ENCODE results near the gene FAM83C. TPM values are rescaled to one million over a fixed set of nuclear protein-coding genes. Genes with fewer than 3 reads are reported as not detected.
A peak's percentile ranks its signal among the peaks of the same experiment; 100 is the strongest.

The FAM83C gene
- total RNA-seq, 2 experiments from 2014 or later: not detected

- H3K36me3 ChIP-seq (ENCODE audit: insufficient read depth, low read length): peaks cover 70% of the 10 kb centered on the region
- H3K27ac Mint-ChIP-seq: no peak overlapping the region
- CTCF ChIA-PET: interaction anchor here (1.1 kb wide), 1 partner anchor 124 kb away, joined by 3 read pairs; no protein-coding TSS in a partner anchor
Observed at GRCh38 chr20:35269055-35269781, 23.0 kb downstream of the FAM83C start.

GRCh38 chr20:35267092-35267491, 25.1 kb downstream of the FAM83C start:
- H3K4me1 Mint-ChIP-seq (ENCODE audit: low read depth): peaks cover 14% of the 10 kb centered on the region
- H3K27ac Mint-ChIP-seq: no peak overlapping the region
- no peak overlapping the region for H3K27ac ChIP-seq (ENCODE audit: low read depth in 1 of 2, low read length in 2 of 2)
- DNase-seq: no peak
- intact Hi-C loops (cut with DNase I, micrococcal nuclease): no loop called here
- peaks cover 6% of the 10 kb centered on the region for H3K4me1 ChIP-seq (ENCODE audit: insufficient read depth, low read length)
- no peaks in the 10 kb centered on the region for H3K27me3 ChIP-seq (ENCODE audit: control insufficient read depth in 1 of 2, insufficient read depth in 2 of 2, low read length in 2 of 2)
- no peaks in the 10 kb centered on the region for H3K9me3 Mint-ChIP-seq
- H3K27me3 Mint-ChIP-seq: no peaks in the 10 kb centered on the region
- H3K36me3 Mint-ChIP-seq (ENCODE audit: low read depth): peaks cover 66% of the 10 kb centered on the region
- no peak for TF ChIP-seq CTCF (IDR thresholded peaks at IDR 0.05)
- no peak overlapping the region for H3K4me3 Mint-ChIP-seq
- ChIA-PET POLR2A (no interaction called here), CTCF (no interaction called here)
- H3K36me3 ChIP-seq (ENCODE audit: insufficient read depth, low read length): peaks cover 61% of the 10 kb centered on the region
- H3K4me3 ChIP-seq (ENCODE audit: low read length): no peak overlapping the region
- no peak for ATAC-seq (ENCODE audit: poor library complexity)
- no peaks in the 10 kb centered on the region for H3K9me3 ChIP-seq (ENCODE audit: control insufficient read depth in 1 of 2, insufficient read depth in 1 of 2, low read length in 2 of 2)

More at GRCh38 chr20:35269055-35269781, 23.0 kb downstream of the FAM83C start:
- Histone ChIP-seq H3K27me3 (ENCODE audit: control insufficient read depth in 1 of 2, insufficient read depth in 2 of 2, low read length in 2 of 2) (no peaks in the 10 kb centered on the region), H3K4me1 (ENCODE audit: insufficient read depth, low read length) (peaks cover 6% of the 10 kb centered on the region), H3K4me3 (ENCODE audit: low read length) (no peak overlapping the region), H3K27ac (ENCODE audit: low read depth in 1 of 2, low read length in 2 of 2) (no peak overlapping the region), H3K9me3 (ENCODE audit: control insufficient read depth in 1 of 2, insufficient read depth in 1 of 2, low read length in 2 of 2) (no peaks in the 10 kb centered on the region)
- peak; percentile 68 for ATAC-seq (ENCODE audit: poor library complexity)
- peak in 9 of 14 experiments; percentile 8 to 67 (median 33) for DNase-seq
- Mint-ChIP-seq H3K9me3 (no peaks in the 10 kb centered on the region), H3K4me3 (no peak overlapping the region), H3K36me3 (ENCODE audit: low read depth) (peaks cover 53% of the 10 kb centered on the region), H3K27me3 (no peaks in the 10 kb centered on the region), H3K4me1 (ENCODE audit: low read depth) (peaks cover 14% of the 10 kb centered on the region)
- POLR2A ChIA-PET: interaction anchor here (0.7 to 0.9 kb wide), 2 partner anchors 8 to 9 kb away, joined by 3 read pairs; partner anchors contain the start of gene MMP24OS
- intact Hi-C loops (cut with DNase I, micrococcal nuclease): loop anchor here in 1 of 2 experiments (1.0 kb wide), 1 partner anchor 124 kb away; no protein-coding TSS in a partner anchor
- peak; percentile 62 for TF ChIP-seq CTCF (IDR thresholded peaks at IDR 0.05)

GRCh38 chr20:35264755-35265154, 27.5 kb downstream of the FAM83C start:
- CTCF ChIA-PET: interaction anchor here (1.4 kb wide), 1 partner anchor 25 kb away, joined by 5 read pairs; no protein-coding TSS in a partner anchor
- no peak for TF ChIP-seq CTCF (IDR thresholded peaks at IDR 0.05)
- intact Hi-C loops (cut with DNase I, micrococcal nuclease): no loop called here

More at GRCh38 chr20:35264755-35265154, 27.5 kb downstream of the FAM83C start:
- Histone ChIP-seq H3K36me3 (ENCODE audit: insufficient read depth, low read length) (peaks cover 47% of the 10 kb centered on the region), H3K4me1 (ENCODE audit: insufficient read depth, low read length) (peaks cover 6% of the 10 kb centered on the region), H3K27ac (ENCODE audit: low read depth in 1 of 2, low read length in 2 of 2) (no peak overlapping the region), H3K27me3 (ENCODE audit: control insufficient read depth in 1 of 2, insufficient read depth in 2 of 2, low read length in 2 of 2) (no peaks in the 10 kb centered on the region), H3K9me3 (ENCODE audit: control insufficient read depth in 1 of 2, insufficient read depth in 1 of 2, low read length in 2 of 2) (no peaks in the 10 kb centered on the region), H3K4me3 (ENCODE audit: low read length) (no peak overlapping the region)
- H3K27ac Mint-ChIP-seq: no peak overlapping the region
- peaks cover 14% of the 10 kb centered on the region for H3K4me1 Mint-ChIP-seq (ENCODE audit: low read depth)
- no peak for ATAC-seq (ENCODE audit: poor library complexity)
- POLR2A ChIA-PET: interaction anchor here (0.8 kb wide), 1 partner anchor 1733 kb away, joined by 4 read pairs; no protein-coding TSS in a partner anchor
- no peaks in the 10 kb centered on the region for H3K27me3 Mint-ChIP-seq
- no peak for DNase-seq
- H3K36me3 Mint-ChIP-seq (ENCODE audit: low read depth): peaks cover 52% of the 10 kb centered on the region
- no peaks in the 10 kb centered on the region for H3K9me3 Mint-ChIP-seq
- H3K4me3 Mint-ChIP-seq: no peak overlapping the region
